IgD-negative memory B cell (primary cell): ENCODE measurements around the gene ALDH3A2. TPM values are rescaled to one million over a fixed set of nuclear protein-coding genes. Genes with fewer than 3 reads are reported as not detected.

Source experiments
- H3K27ac Mint-ChIP-seq, 3 donors: one replicate each; pipeline ENCODE4 v1.8.0; 2020 to 2022; ENCODE audit warnings: mild to moderate bottlenecking in 3 of 3, mixed read lengths in 3 of 3, moderate library complexity in 1 of 3
- H3K27me3 Mint-ChIP-seq: one replicate; pipeline ENCODE4 v1.8.0; 2021; ENCODE audit warnings: mixed read lengths
- H3K36me3 Mint-ChIP-seq: one replicate; pipeline ENCODE4 v1.8.0; 2020; ENCODE audit warnings: mild to moderate bottlenecking, mixed read lengths
- H3K4me1 Mint-ChIP-seq, 3 donors: one replicate each; pipeline ENCODE4 v1.8.0; 2020 to 2022; ENCODE audit warnings: mixed read lengths in 3 of 3, mild to moderate bottlenecking in 1 of 3
- H3K4me3 Mint-ChIP-seq, 4 donors: one replicate each; pipeline ENCODE4 v1.8.0; 2020 to 2022; ENCODE audit warnings: mild to moderate bottlenecking in 4 of 4, mixed read lengths in 4 of 4, moderate library complexity in 3 of 4
- H3K9me3 Mint-ChIP-seq, 3 donors: one replicate each; pipeline ENCODE4 v1.8.0; 2020 to 2021; ENCODE audit warnings: mixed read lengths in 3 of 3, mild to moderate bottlenecking in 1 of 3
- polyA plus RNA-seq: library from polyadenylated mRNA; unstranded; fragments of 300-500 nt; fragmentation: Illumina TruSeq; gene quantifications from one replicate; pipeline ENCODE4 v1.2.3, GENCODE V29; 2021

The ALDH3A2 gene
- polyA plus RNA-seq, 1 donor from 2014 or later = 21.8 TPM

DNA sequence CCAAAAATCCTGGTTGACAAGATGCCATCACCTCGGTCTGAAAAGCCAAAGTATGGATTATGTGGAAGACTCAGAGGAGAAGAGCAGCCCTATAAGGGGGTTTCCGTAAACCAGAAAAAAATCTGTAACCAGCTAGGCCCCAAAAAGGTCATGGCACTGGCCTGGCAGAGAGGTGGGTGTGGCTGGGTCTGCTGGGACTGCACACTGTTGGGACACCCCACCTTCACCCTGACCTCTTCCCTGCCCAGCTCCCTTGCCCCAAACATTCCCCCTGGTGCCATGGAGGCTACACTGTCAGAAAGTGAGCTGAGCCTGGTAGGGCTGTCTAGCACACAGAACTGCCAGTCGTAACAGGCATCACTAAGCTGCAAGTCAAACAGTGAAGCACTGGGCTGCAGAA lies 61.3 kb downstream of the ALDH3A2 start:
- H3K4me3 Mint-ChIP-seq = no peak overlapping the region
- no peaks in the 10 kb centered on the region for H3K4me1 Mint-ChIP-seq
- H3K27ac Mint-ChIP-seq = no peak overlapping the region
- H3K9me3 Mint-ChIP-seq = no peaks in the 10 kb centered on the region
- H3K27me3 Mint-ChIP-seq = no peaks in the 10 kb centered on the region
- H3K36me3 Mint-ChIP-seq = no peaks in the 10 kb centered on the region

GRCh38 chr17:19712436-19713004 lies 64.0 kb downstream of the ALDH3A2 start:
- Mint-ChIP-seq H3K4me1 (no peaks in the 10 kb centered on the region), H3K27me3 (no peaks in the 10 kb centered on the region), H3K9me3 (no peaks in the 10 kb centered on the region), H3K36me3 (no peaks in the 10 kb centered on the region), H3K4me3 (no peak overlapping the region), H3K27ac (no peak overlapping the region)

GRCh38 chr17:19713462-19713861 lies 64.9 kb downstream of the ALDH3A2 start:
- peaks cover 2% of the 10 kb centered on the region for H3K36me3 Mint-ChIP-seq
- H3K4me3 Mint-ChIP-seq = no peak overlapping the region
- H3K27me3 Mint-ChIP-seq = peaks cover 4% of the 10 kb centered on the region
- H3K4me1 Mint-ChIP-seq = peaks cover 0 to 1% (median 0%) of the 10 kb centered on the region in 3 donors
- no peaks in the 10 kb centered on the region for H3K9me3 Mint-ChIP-seq
- H3K27ac Mint-ChIP-seq = peak overlapping the region in 1 of 3 donors; percentile 53

GRCh38 chr17:19713901-19714361 lies 65.4 kb downstream of the ALDH3A2 start:
- peaks cover 0 to 1% (median 0%) of the 10 kb centered on the region in 3 donors for H3K4me1 Mint-ChIP-seq
- H3K9me3 Mint-ChIP-seq = no peaks in the 10 kb centered on the region
- no peak overlapping the region for H3K4me3 Mint-ChIP-seq
- H3K27ac Mint-ChIP-seq = no peak overlapping the region
- H3K36me3 Mint-ChIP-seq = peaks cover 2% of the 10 kb centered on the region
- peaks cover 4% of the 10 kb centered on the region for H3K27me3 Mint-ChIP-seq

- Mint-ChIP-seq H3K9me3 (no peaks in the 10 kb centered on the region), H3K27ac (no peak overlapping the region), H3K4me3 (no peak overlapping the region), H3K36me3 (peaks cover 2% of the 10 kb centered on the region), H3K4me1 (peaks cover 0 to 1% (median 0%) of the 10 kb centered on the region in 3 donors), H3K27me3 (peaks cover 4% of the 10 kb centered on the region)
Observed at GRCh38 chr17:19714542-19715411, 66.2 kb downstream of the ALDH3A2 start.

DNA sequence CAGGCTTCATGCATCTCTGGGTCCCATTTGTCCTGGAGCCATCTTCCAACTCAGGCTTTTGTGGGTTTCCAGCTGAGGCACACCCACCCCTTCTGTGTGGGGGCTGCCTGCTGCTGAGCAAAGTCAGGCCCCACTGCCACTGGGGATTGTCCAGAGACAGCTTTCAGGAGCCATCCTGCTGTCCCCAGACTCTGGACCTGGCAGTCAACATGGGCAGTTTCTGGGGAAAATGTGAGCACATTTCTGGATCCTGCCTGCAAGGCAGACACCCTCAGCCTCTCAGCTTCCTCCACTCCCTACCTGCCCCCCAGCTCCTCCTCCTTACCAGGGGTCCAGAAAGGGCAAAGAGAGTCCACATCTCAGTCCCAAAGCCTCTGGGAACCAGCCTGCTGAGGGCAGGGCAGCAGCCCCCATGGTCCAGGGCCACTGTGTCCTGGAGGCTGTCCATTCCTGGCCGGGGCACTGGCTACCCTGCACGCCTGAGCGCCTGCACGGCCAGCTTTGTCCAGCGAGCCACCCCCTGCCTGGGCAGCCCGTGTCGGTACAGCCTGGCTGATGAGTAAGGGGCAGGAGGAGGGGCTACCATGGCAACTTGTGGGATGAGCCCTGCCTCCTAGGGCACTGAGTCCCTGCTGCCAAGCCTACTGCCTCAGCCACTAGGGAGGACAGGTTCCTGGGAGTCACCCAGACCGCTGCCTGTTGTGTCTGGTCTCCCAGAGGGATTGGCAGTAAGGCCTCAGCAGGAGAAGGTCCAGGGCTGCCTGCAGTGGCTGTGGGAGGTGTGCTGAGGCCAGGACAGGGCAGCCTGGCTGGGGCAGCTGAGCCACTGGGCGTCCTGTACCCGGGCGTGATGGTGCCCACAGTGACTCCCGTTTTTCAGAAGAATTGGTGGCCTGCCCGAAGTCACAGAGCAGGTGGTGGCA lies 67.8 kb downstream of the ALDH3A2 start, which contains the start of gene SLC47A2:
Gene SLC47A2, minus strand, starts transcription at position 477 of the 923 bp plus-strand sequence. Its CDS starts 29 bp downstream, at position 448.
- H3K4me3 Mint-ChIP-seq = no peak within 1 kb of the TSS
- H3K27me3 Mint-ChIP-seq = peaks cover 4% of the 10 kb centered on the region
- no peaks in the 10 kb centered on the region for H3K9me3 Mint-ChIP-seq
- no peak within 1 kb of the TSS for H3K27ac Mint-ChIP-seq
- H3K36me3 Mint-ChIP-seq = peaks cover 2% of the 10 kb centered on the region
- H3K4me1 Mint-ChIP-seq = peaks cover 0 to 1% (median 0%) of the 10 kb centered on the region in 3 donors

GRCh38 chr17:19717031-19717360 lies 68.4 kb downstream of the ALDH3A2 start:
- Mint-ChIP-seq H3K4me3 (no peak overlapping the region), H3K9me3 (no peaks in the 10 kb centered on the region), H3K4me1 (peaks cover 0 to 1% (median 0%) of the 10 kb centered on the region in 3 donors), H3K27ac (no peak overlapping the region), H3K36me3 (peaks cover 2% of the 10 kb centered on the region), H3K27me3 (peaks cover 4% of the 10 kb centered on the region)

- Mint-ChIP-seq H3K4me1 (peaks cover 0 to 2% (median 1%) of the 10 kb centered on the region in 3 donors), H3K9me3 (no peaks in the 10 kb centered on the region), H3K4me3 (no peak overlapping the region), H3K27ac (no peak overlapping the region), H3K36me3 (peaks cover 2% of the 10 kb centered on the region), H3K27me3 (peaks cover 4% of the 10 kb centered on the region)
Observed at GRCh38 chr17:19717411-19717908, 68.9 kb downstream of the ALDH3A2 start.

DNA sequence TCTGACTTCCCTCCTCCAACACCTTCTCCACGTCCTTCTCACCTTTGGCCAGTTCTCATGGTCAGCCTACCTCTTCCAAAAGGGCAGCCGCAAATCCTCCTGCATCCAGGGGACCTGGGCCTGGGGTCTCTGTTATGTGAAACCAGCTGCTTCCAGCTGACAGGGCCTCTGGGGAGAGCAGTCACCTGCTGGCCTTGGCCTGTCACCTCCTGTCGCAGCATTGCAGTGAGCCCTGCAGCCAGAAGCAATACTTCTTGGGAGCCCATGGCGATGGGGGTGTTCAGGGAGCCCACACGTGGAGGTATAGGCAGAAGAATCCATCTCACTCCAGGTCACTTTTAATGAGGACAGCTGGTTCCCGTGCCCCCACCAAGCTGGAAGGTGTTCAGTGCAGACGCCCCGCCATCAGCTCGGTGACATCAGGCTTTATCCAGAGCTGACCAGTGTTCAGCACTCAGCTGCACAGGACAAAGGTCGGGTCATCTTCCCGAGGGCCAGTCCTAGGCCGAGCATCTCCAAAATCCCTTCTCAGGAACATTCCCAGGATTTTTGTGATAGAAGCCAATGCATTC lies 69.6 kb downstream of the ALDH3A2 start:
- H3K27ac Mint-ChIP-seq = no peak overlapping the region
- peaks cover 2% of the 10 kb centered on the region for H3K36me3 Mint-ChIP-seq
- H3K4me3 Mint-ChIP-seq = no peak overlapping the region
- H3K9me3 Mint-ChIP-seq = no peaks in the 10 kb centered on the region
- H3K4me1 Mint-ChIP-seq = peaks cover 0 to 2% (median 1%) of the 10 kb centered on the region in 3 donors
- peaks cover 4% of the 10 kb centered on the region for H3K27me3 Mint-ChIP-seq

DNA sequence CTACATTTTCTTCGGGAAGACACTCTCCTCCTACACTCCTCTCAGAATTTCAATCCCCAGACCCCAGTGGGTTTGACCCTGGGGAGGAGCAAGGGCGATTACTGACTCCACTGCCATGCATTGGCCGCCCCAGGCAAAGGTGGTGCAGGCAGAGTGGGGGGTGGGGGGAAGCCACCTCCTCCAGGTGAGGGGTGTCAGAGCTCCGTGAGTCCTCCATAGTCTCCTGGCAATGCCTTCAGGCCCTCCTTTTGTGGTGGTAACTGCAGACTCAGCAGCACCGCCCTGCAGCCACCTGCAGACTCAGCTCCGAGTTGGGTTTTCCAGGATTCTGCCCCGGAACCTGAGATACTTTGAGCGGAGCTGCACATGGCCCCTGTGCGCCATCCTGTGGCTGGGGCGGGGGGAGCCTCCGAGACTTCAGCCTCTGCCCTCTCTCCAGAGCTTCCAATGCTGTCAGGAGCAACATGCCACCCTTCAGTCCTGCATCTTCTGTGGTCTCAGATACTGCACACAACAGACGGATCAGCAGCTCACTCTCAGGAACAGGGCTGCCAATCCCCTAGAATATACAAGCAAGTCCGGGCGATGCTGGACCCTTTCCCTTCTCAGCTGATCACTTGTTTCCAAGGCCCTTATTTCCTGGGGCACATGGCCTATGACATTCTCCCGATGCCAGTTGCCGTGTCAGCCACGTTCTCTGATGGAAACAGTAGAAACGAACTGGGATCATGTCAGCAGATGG lies 70.2 kb downstream of the ALDH3A2 start:
- Mint-ChIP-seq H3K27me3 (peaks cover 4% of the 10 kb centered on the region), H3K36me3 (peaks cover 2% of the 10 kb centered on the region), H3K9me3 (no peaks in the 10 kb centered on the region), H3K4me1 (peaks cover 0 to 2% (median 1%) of the 10 kb centered on the region in 3 donors), H3K27ac (no peak overlapping the region), H3K4me3 (no peak overlapping the region)

- Mint-ChIP-seq H3K36me3 (peaks cover 2% of the 10 kb centered on the region), H3K27me3 (peaks cover 4% of the 10 kb centered on the region), H3K27ac (peak overlapping the region in 1 of 3 donors; percentile 50), H3K9me3 (no peaks in the 10 kb centered on the region), H3K4me1 (peaks cover 0 to 6% (median 2%) of the 10 kb centered on the region in 3 donors), H3K4me3 (no peak overlapping the region)
Observed at GRCh38 chr17:19719355-19720209, 71.0 kb downstream of the ALDH3A2 start.

GRCh38 chr17:19720210-19720475 lies 71.6 kb downstream of the ALDH3A2 start:
- peaks cover 2% of the 10 kb centered on the region for H3K36me3 Mint-ChIP-seq
- H3K4me1 Mint-ChIP-seq = peaks cover 0 to 9% (median 2%) of the 10 kb centered on the region in 3 donors
- no peaks in the 10 kb centered on the region for H3K9me3 Mint-ChIP-seq
- peaks cover 4% of the 10 kb centered on the region for H3K27me3 Mint-ChIP-seq
- peak overlapping the region in 1 of 3 donors; percentile 50 for H3K27ac Mint-ChIP-seq
- H3K4me3 Mint-ChIP-seq = no peak overlapping the region

DNA sequence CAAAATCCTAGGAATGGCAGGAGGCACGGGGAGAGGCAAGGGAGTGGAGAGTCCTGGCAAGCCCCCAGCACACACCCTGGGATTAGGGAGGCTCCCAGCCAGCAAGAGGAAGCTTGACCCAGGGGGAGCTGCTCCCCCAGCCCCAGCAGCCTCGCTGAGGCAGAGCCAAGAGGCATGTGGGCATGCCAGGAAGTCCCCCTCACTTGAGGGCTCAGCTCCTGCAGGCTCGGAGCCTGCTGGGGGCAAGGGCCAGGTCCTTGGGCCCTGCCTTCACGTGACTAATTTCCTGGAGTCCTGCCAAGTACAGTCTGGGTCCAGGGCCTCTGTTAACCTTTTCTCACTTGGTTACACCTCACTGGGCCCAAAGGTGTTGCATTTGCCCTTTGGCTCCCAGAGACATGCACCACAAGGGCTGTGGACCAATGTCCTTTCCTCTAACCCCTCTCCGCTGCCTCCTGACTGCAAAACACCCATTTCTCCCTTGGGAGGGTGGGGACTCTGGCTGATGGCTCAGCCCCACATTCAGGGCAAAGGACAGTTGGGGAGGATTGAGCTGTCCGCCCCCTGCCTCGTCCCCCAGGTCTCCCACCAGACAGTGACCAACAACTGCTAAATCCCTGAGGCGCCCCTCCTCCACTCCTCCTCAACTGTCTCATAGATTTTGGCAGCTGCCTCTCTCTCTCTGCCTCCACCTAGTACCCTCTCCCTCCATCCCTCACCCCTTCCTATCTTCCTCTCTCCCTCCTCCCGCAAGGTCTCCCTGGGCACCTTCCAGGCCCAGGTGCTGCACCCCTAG lies 72.3 kb downstream of the ALDH3A2 start:
- Mint-ChIP-seq H3K27ac (no peak overlapping the region), H3K36me3 (peaks cover 2% of the 10 kb centered on the region), H3K9me3 (no peaks in the 10 kb centered on the region), H3K27me3 (peaks cover 4% of the 10 kb centered on the region), H3K4me3 (no peak overlapping the region), H3K4me1 (peaks cover 0 to 11% (median 2%) of the 10 kb centered on the region in 3 donors)
